ENCODE results near the gene SLC1A3. TPM values are rescaled to one million over a fixed set of nuclear protein-coding genes. Genes with fewer than 3 reads are reported as not detected.
A peak's percentile ranks its signal among the peaks of the same experiment; 100 is the strongest.

The SLC1A3 gene
- total and polyA plus RNA-seq, 2 donors (not counting 1 experiment from before 2014, with no cell fraction given): 0.52 to 3.3 TPM

DNA sequence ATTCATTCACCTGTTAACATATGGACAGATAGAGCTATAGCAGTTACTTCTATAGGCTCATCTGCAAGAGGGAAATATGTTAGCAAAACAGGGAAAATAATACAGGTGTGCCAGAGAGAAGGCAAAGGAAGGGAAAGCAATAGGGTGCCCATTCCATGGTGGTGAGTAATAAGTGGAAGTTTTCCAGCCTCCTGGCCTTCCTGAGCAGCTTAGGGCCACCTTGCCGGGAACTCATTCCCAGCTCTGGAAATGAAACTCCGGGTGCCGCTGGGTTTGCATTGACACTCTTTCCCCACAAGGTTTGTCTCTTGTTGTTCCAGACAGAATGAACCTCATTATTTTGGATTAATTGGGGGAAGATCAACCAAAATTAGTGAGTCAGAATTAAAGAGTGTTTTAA is 58.4 kb downstream of the SLC1A3 start:
- Histone ChIP-seq H4K20me1 (ENCODE audit: control insufficient read depth, extremely low read depth, insufficient read depth, low read length) (no peaks in the 10 kb centered on the region), H3K27ac (ENCODE audit: insufficient read depth, low read length) (no peak overlapping the region), H2AFZ (ENCODE audit: low read length) (no peak overlapping the region), H3K9me3 (ENCODE audit: control insufficient read depth, insufficient read depth, low read depth, low read length) (no peaks in the 10 kb centered on the region), H3K4me3 (replicated peaks in 1 of 4; ENCODE audit: control extremely low read depth in 1 of 4, insufficient read depth in 1 of 4, low read depth in 3 of 4, low read length in 4 of 4) (no peak overlapping the region), H3K4me2 (ENCODE audit: extremely low read depth, insufficient read depth, low read length) (no peak overlapping the region), H3K36me3 (ENCODE audit: control insufficient read depth, insufficient read depth, low read length) (no peaks in the 10 kb centered on the region), H3K79me2 (ENCODE audit: control insufficient read depth, insufficient read depth, low read length) (no peaks in the 10 kb centered on the region), H3K27me3 (ENCODE audit: control insufficient read depth, insufficient read depth, low read length) (no peaks in the 10 kb centered on the region), H3K9ac (ENCODE audit: insufficient read depth, low read length) (no peak overlapping the region), H3K4me1 (ENCODE audit: control insufficient read depth, extremely low read depth, insufficient read depth, low read length) (no peaks in the 10 kb centered on the region)
- no peak for TF ChIP-seq EZH2 (IDR thresholded peaks at IDR 0.05; ENCODE audit: low read length, missing control alignments)
- TF ChIP-seq, protein P1, sequence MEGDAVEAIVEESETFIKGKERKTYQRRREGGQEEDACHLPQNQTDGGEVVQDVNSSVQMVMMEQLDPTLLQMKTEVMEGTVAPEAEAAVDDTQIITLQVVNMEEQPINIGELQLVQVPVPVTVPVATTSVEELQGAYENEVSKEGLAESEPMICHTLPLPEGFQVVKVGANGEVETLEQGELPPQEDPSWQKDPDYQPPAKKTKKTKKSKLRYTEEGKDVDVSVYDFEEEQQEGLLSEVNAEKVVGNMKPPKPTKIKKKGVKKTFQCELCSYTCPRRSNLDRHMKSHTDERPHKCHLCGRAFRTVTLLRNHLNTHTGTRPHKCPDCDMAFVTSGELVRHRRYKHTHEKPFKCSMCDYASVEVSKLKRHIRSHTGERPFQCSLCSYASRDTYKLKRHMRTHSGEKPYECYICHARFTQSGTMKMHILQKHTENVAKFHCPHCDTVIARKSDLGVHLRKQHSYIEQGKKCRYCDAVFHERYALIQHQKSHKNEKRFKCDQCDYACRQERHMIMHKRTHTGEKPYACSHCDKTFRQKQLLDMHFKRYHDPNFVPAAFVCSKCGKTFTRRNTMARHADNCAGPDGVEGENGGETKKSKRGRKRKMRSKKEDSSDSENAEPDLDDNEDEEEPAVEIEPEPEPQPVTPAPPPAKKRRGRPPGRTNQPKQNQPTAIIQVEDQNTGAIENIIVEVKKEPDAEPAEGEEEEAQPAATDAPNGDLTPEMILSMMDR (conservative IDR thresholded peaks at IDR 0.05 in 1 of 2, IDR thresholded peaks at IDR 0.05 in 1 of 2; ENCODE audit: low read depth in 1 of 2, low read length in 2 of 2): no peak
- DNase-seq (ENCODE audit: low read depth in 2 of 2): peak in 1 of 2 donors; percentile 49

DNA sequence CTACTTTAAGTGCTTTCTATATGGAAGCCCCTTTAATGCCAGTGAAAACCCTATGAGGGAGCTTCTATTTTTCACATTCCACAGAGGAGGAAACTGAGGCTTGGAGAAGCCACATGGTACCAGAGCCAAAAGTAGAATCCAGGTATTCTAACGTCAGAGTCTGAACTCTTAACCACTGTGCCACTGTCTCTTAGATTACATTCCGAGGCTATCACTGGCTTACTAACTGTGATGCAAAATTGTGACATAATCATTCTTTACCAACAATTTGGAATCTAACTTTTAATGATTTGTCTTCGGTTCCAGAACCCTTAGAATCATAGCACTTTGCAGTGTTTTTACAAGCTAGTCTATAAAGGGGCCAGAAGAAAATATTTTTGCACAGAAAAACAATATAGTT is 59.2 kb downstream of the SLC1A3 start:
- H3K4me1 ChIP-seq (ENCODE audit: control insufficient read depth, extremely low read depth, insufficient read depth, low read length): no peaks in the 10 kb centered on the region
- no peaks in the 10 kb centered on the region for H3K27me3 ChIP-seq (ENCODE audit: control insufficient read depth, insufficient read depth, low read length)
- no peaks in the 10 kb centered on the region for H3K9me3 ChIP-seq (ENCODE audit: control insufficient read depth, insufficient read depth, low read depth, low read length)
- no peaks in the 10 kb centered on the region for H4K20me1 ChIP-seq (ENCODE audit: control insufficient read depth, extremely low read depth, insufficient read depth, low read length)
- H3K4me3 ChIP-seq (replicated peaks in 1 of 4; ENCODE audit: control extremely low read depth in 1 of 4, insufficient read depth in 1 of 4, low read depth in 3 of 4, low read length in 4 of 4): no peak overlapping the region
- no peak overlapping the region for H2AFZ ChIP-seq (ENCODE audit: low read length)
- no peak overlapping the region for H3K4me2 ChIP-seq (ENCODE audit: extremely low read depth, insufficient read depth, low read length)
- no peaks in the 10 kb centered on the region for H3K79me2 ChIP-seq (ENCODE audit: control insufficient read depth, insufficient read depth, low read length)
- no peak for TF ChIP-seq EZH2 (IDR thresholded peaks at IDR 0.05; ENCODE audit: low read length, missing control alignments)
- TF ChIP-seq, protein P1 (conservative IDR thresholded peaks at IDR 0.05 in 1 of 2, IDR thresholded peaks at IDR 0.05 in 1 of 2; ENCODE audit: low read depth in 1 of 2, low read length in 2 of 2): no peak
- no peak overlapping the region for H3K27ac ChIP-seq (ENCODE audit: insufficient read depth, low read length)
- no peaks in the 10 kb centered on the region for H3K36me3 ChIP-seq (ENCODE audit: control insufficient read depth, insufficient read depth, low read length)
- H3K9ac ChIP-seq (ENCODE audit: insufficient read depth, low read length): no peak overlapping the region
- no peak for DNase-seq (ENCODE audit: low read depth in 2 of 2)

DNA sequence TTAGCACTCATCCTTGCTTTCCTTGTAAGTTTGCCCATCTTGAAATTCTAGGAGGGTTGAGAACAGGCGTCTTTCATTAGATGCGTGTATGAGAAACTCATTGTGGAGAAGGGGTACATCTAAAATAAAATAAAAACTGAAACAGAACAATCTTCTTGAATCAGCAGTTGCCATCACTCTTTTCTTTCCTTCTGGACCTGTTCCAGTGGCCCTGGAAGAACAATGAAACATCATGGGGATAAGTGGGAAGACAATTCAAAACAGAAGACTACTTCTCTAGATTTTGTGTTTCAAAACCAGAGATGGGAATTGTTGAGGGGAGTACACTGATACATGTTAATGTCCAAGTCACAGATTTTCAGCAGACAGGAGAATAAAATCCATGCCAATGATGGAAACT is 59.9 kb downstream of the SLC1A3 start:
- H3K79me2 ChIP-seq (ENCODE audit: control insufficient read depth, insufficient read depth, low read length): no peaks in the 10 kb centered on the region
- H3K4me1 ChIP-seq (ENCODE audit: control insufficient read depth, extremely low read depth, insufficient read depth, low read length): no peaks in the 10 kb centered on the region
- TF ChIP-seq, protein P1 (conservative IDR thresholded peaks at IDR 0.05 in 1 of 2, IDR thresholded peaks at IDR 0.05 in 1 of 2; ENCODE audit: low read depth in 1 of 2, low read length in 2 of 2): no peak
- no peak for TF ChIP-seq EZH2 (IDR thresholded peaks at IDR 0.05; ENCODE audit: low read length, missing control alignments)

More for the DNA sequence above, 59.9 kb downstream of the SLC1A3 start:
- H4K20me1 ChIP-seq (ENCODE audit: control insufficient read depth, extremely low read depth, insufficient read depth, low read length): no peaks in the 10 kb centered on the region
- H3K9me3 ChIP-seq (ENCODE audit: control insufficient read depth, insufficient read depth, low read depth, low read length): no peaks in the 10 kb centered on the region
- no peak for DNase-seq (ENCODE audit: low read depth in 2 of 2)
- H3K4me2 ChIP-seq (ENCODE audit: extremely low read depth, insufficient read depth, low read length): no peak overlapping the region
- no peak overlapping the region for H3K9ac ChIP-seq (ENCODE audit: insufficient read depth, low read length)
- no peak overlapping the region for H3K4me3 ChIP-seq (replicated peaks in 1 of 4; ENCODE audit: control extremely low read depth in 1 of 4, insufficient read depth in 1 of 4, low read depth in 3 of 4, low read length in 4 of 4)
- no peaks in the 10 kb centered on the region for H3K27me3 ChIP-seq (ENCODE audit: control insufficient read depth, insufficient read depth, low read length)
- H3K27ac ChIP-seq (ENCODE audit: insufficient read depth, low read length): no peak overlapping the region
- no peaks in the 10 kb centered on the region for H3K36me3 ChIP-seq (ENCODE audit: control insufficient read depth, insufficient read depth, low read length)
- H2AFZ ChIP-seq (ENCODE audit: low read length): no peak overlapping the region

Measured in fibroblast of lung (primary cell).